GM12878 (cell line): ENCODE measurements around the gene SCGB3A2. TPM values are rescaled to one million over a fixed set of nuclear protein-coding genes. Genes with fewer than 3 reads are reported as not detected.

Source experiments
- ATAC-seq: fragments of 200-7000 bp; cut with Tn5 transposase; 3 replicates; pipeline ENCODE4 v1.9.1; 2020; ENCODE audit warnings: mild to moderate bottlenecking, moderate library complexity
- BruUV-seq: library from RNA; stranded (reverse); fragments of 400-500 nt; replicated peaks from 2 replicates; lab custom pipeline; 2021; lab: Mats Ljungman, UMichigan
- CTCF ChIA-PET: fragments of 300-600 bp; sonication (Branson Sonifier 250); formaldehyde crosslinking; extraction: SDS; loops from one replicate; lab custom pipeline; 2021; ENCODE audit warnings: inconsistent platforms; lab: Yijun Ruan, JAX
- POLR2A ChIA-PET: fragments of 350-600 bp; formaldehyde crosslinking; extraction: SDS; loops from one replicate; lab custom pipeline; 2021; ENCODE audit warnings: inconsistent platforms; lab: Charles Lee
- RAD21 ChIA-PET: fragments of 300-600 bp; sonication (Branson Sonifier 250); formaldehyde crosslinking; loops from one replicate; lab custom pipeline; 2023; ENCODE audit warnings: antibody characterized with exemption; ENCODE audit not compliant: unreplicated experiment; lab: Charles Lee
- SMC1A ChIA-PET: fragments of 300-600 bp; sonication (Branson Sonifier 250); formaldehyde crosslinking; loops from one replicate; lab custom pipeline; 2023; ENCODE audit not compliant: unreplicated experiment, uncharacterized antibody; lab: Charles Lee
- DNase-seq: peaks from one replicate; pipeline ENCODE4 v3.0.0-alpha.2; 2011; ENCODE audit warnings: low read depth, low spot score
- FAIRE-seq: peaks from 3 replicates; lab custom pipeline; 2011; peaks lifted over from hg19 to GRCh38; lab: Jason Lieb, UNC
- H2AFZ ChIP-seq: 2 replicates; pipeline ENCODE4 v1.6.0; 2011; ENCODE audit warnings: low read depth, low read length, control low read depth; ENCODE audit not compliant: control insufficient read depth
- H3K27ac ChIP-seq: 2 replicates; pipeline ENCODE4 v1.5.1; 2011; ENCODE audit warnings: control low read depth; ENCODE audit not compliant: control insufficient read depth, insufficient read depth
- H3K27me3 ChIP-seq, 2 experiments: replicated peaks in 1 of 2; 2 replicates each; pipeline versions ENCODE4 v1.6.0 to v1.6.1; 2011; ENCODE audit warnings: low read length in 1 of 2; ENCODE audit not compliant: control insufficient read depth in 2 of 2, insufficient read depth in 2 of 2
- H3K36me3 ChIP-seq, 2 experiments: 2 replicates each; pipeline ENCODE4 v1.5.1; 2011; ENCODE audit warnings: low read length in 1 of 2; ENCODE audit not compliant: control insufficient read depth in 2 of 2, insufficient read depth in 2 of 2
- H3K4me1 ChIP-seq: 2 replicates; pipeline ENCODE4 v1.6.1; 2011; ENCODE audit warnings: mild to moderate bottlenecking, low read length, moderate library complexity, mixed read lengths; ENCODE audit not compliant: control insufficient read depth, insufficient read depth
- H3K4me2 ChIP-seq: 2 replicates; pipeline ENCODE4 v1.6.0; 2011; ENCODE audit warnings: control low read depth; ENCODE audit not compliant: control insufficient read depth, insufficient read depth
- H3K4me3 ChIP-seq: fragments of 200-600 bp; sonication (generic); 2 replicates; pipeline ENCODE4 v1.5.1; 2016
- H3K79me2 ChIP-seq: 2 replicates; pipeline ENCODE4 v1.6.0; 2011; ENCODE audit warnings: low read length; ENCODE audit not compliant: control insufficient read depth, insufficient read depth
- H3K9ac ChIP-seq: 2 replicates; pipeline ENCODE4 v1.8.0; 2011; ENCODE audit warnings: low read length, control low read depth, mixed read lengths; ENCODE audit not compliant: control insufficient read depth, insufficient read depth
- H3K9me3 ChIP-seq: replicated peaks from 3 replicates; pipeline ENCODE4 v1.5.1; 2011; ENCODE audit warnings: mild to moderate bottlenecking, low read length; ENCODE audit not compliant: control insufficient read depth, insufficient read depth
- H4K20me1 ChIP-seq: 2 replicates; pipeline ENCODE4 v1.6.0; 2011; ENCODE audit not compliant: control insufficient read depth, insufficient read depth
- BACH1 ChIP-seq: fragments of 450-650 bp; IDR thresholded peaks from 2 replicates; pipeline ENCODE4 v1.6.1; 2017; ENCODE audit warnings: mild to moderate bottlenecking, borderline replicate concordance
- CREB1 ChIP-seq: IDR thresholded peaks from 2 replicates; pipeline ENCODE4 v1.6.1; 2012; ENCODE audit warnings: low read depth, mild to moderate bottlenecking, inconsistent platforms
- EP300 ChIP-seq, 2 experiments: fragments of 150-350 bp in 1 of 2; IDR thresholded peaks; 2 replicates each; pipeline ENCODE4 v1.6.1; 2011 to 2012; ENCODE audit warnings: low read depth in 2 of 2, low read length in 2 of 2, borderline replicate concordance in 1 of 2, improper control_type of control experiment in 1 of 2, inconsistent platforms in 1 of 2; ENCODE audit not compliant: control insufficient read depth in 1 of 2
- ESRRA ChIP-seq: IDR thresholded peaks from 2 replicates; pipeline ENCODE4 v1.6.1; 2012; ENCODE audit warnings: mild to moderate bottlenecking, low read length, improper control_type of control experiment
- ETV6 ChIP-seq, 2 experiments: fragments of 450-650 bp in 1 of 2; IDR thresholded peaks in 1 of 2; conservative IDR thresholded peaks in 1 of 2; 2 replicates each; pipeline ENCODE4 v1.6.1; 2014; ENCODE audit warnings: antibody characterized with exemption in 1 of 2, borderline replicate concordance in 1 of 2, low read depth in 1 of 2, mild to moderate bottlenecking in 1 of 2, moderate library complexity in 1 of 2
- IKZF2 ChIP-seq, 2 experiments: fragments of 450-650 bp; IDR thresholded peaks; 2 replicates each; pipeline ENCODE4 v1.6.1; 2017; ENCODE audit warnings: mild to moderate bottlenecking in 2 of 2, moderate library complexity in 2 of 2
- MYC ChIP-seq: IDR thresholded peaks from 2 replicates; pipeline ENCODE4 v1.6.1; 2011; ENCODE audit warnings: mild to moderate bottlenecking, low read length, moderate library complexity, inconsistent platforms; ENCODE audit not compliant: insufficient read depth, insufficient replicate concordance, insufficient read length, severe bottlenecking
- NR2C1 ChIP-seq: fragments of 450-650 bp; IDR thresholded peaks from 2 replicates; pipeline ENCODE4 v1.6.1; 2017; ENCODE audit warnings: antibody characterized with exemption, mild to moderate bottlenecking, moderate library complexity
- PML ChIP-seq: IDR thresholded peaks from 2 replicates; pipeline ENCODE4 v1.6.1; 2012; ENCODE audit warnings: low read length, inconsistent platforms
- RAD21 ChIP-seq: IDR thresholded peaks from 2 replicates; pipeline ENCODE4 v1.6.1; 2011; ENCODE audit warnings: mild to moderate bottlenecking, low read depth, low read length, moderate library complexity; ENCODE audit not compliant: insufficient read depth
- RB1 ChIP-seq: fragments of 450-650 bp; formaldehyde crosslinking; IDR thresholded peaks from 2 replicates; pipeline ENCODE4 v1.6.1; 2017; ENCODE audit warnings: mild to moderate bottlenecking, borderline replicate concordance
- RBBP5 ChIP-seq: fragments of 200-600 bp; sonication (generic); conservative IDR thresholded peaks from 2 replicates; pipeline ENCODE4 v1.6.1; 2016
- RELA ChIP-seq: fragments of 450-650 bp; IDR thresholded peaks from 2 replicates; pipeline ENCODE4 v1.8.0; 2014; ENCODE audit warnings: borderline replicate concordance; ENCODE audit not compliant: partially characterized antibody
- RFX5 ChIP-seq: IDR thresholded peaks from 2 replicates; pipeline ENCODE4 v1.6.1; 2011; ENCODE audit warnings: low read depth, low read length, improper control_type of control experiment
- WRNIP1 ChIP-seq: IDR thresholded peaks from 2 replicates; pipeline ENCODE4 v1.6.1; 2011; ENCODE audit warnings: low read depth, low read length, improper control_type of control experiment, borderline replicate concordance
- ZNF207 ChIP-seq: fragments of 450-650 bp; IDR thresholded peaks from 2 replicates; pipeline ENCODE4 v1.6.1; 2014; ENCODE audit warnings: antibody characterized with exemption, mild to moderate bottlenecking, borderline replicate concordance
- ZNF384 ChIP-seq: IDR thresholded peaks from 2 replicates; pipeline ENCODE4 v1.6.1; 2012; ENCODE audit warnings: low read depth, mild to moderate bottlenecking, low read length, improper control_type of control experiment, borderline replicate concordance
- WGBS: methylation state at CpG from one replicate; pipeline ENCODE4 v1.1.6; 2016; ENCODE audit warnings: low lambda C conversion rate; ENCODE audit not compliant: insufficient replicate concordance, insufficient coverage; ENCODE audit errors: missing lambda C conversion rate; 5-methylcytosine and 5-hydroxymethylcytosine counted together
- in situ Hi-C: fragments of 300-500 bp; cut with MboI; formaldehyde crosslinking; loops from 9 replicates; pipeline ENCODE4 v1.14.3; 2018; ENCODE audit warnings: mixed read lengths
- intact Hi-C: fragments of 100-400 bp; cut with micrococcal nuclease; formaldehyde crosslinking; loops from one replicate; pipeline ENCODE4 v1.14.2; 2022; ENCODE audit not compliant: unreplicated experiment
- polyA plus RNA-seq, 11 experiments: library from polyadenylated mRNA; depleted of rRNA in 4 of 11; unstranded in 6 of 11; stranded (reverse) in 5 of 11; fragments of >200 nt; fragmentation: Nextera tagmentation in 4 of 11; fragmentation: Illumina TruSeq in 1 of 11; extraction: Ambion mirVana in 4 of 11; extraction: Trizol in 1 of 11; gene quantifications; 1 replicate in 1 of 11; 2 replicates in 10 of 11; pipeline versions ENCODE4 v1.2.1 to v1.2.3, GENCODE V29; 2011 to 2016; ENCODE audit warnings: inconsistent platforms in 2 of 11, missing spikeins in 2 of 11, low read depth in 1 of 11
- total RNA-seq, 4 experiments: library from RNA; depleted of rRNA in 3 of 4; stranded (reverse); fragments of >200 nt in 3 of 4; fragmentation: Illumina TruSeq in 1 of 4; extraction: Trizol in 1 of 4; gene quantifications; 2 replicates each; pipeline versions ENCODE4 v1.2.1 to v1.2.3, GENCODE V29; 2013 to 2021
- TF ChIP-seq, protein P1 (sequence below): fragments of 450-650 bp; IDR thresholded peaks from 2 replicates; pipeline ENCODE4 v1.6.1; 2014; ENCODE audit warnings: mild to moderate bottlenecking
- TF ChIP-seq, protein P2 (sequence below), 3 experiments: IDR thresholded peaks in 2 of 3; conservative IDR thresholded peaks in 1 of 3; 2 replicates each; pipeline ENCODE4 v1.5.1; 2011; ENCODE audit warnings: low read depth in 3 of 3, low read length in 3 of 3, mild to moderate bottlenecking in 3 of 3, control low read depth in 2 of 3, moderate library complexity in 2 of 3, inconsistent platforms in 1 of 3, mixed read lengths in 1 of 3; ENCODE audit not compliant: control insufficient read depth in 2 of 3, insufficient read depth in 1 of 3; ENCODE audit errors: extremely low read depth in 1 of 3

The SCGB3A2 gene
- total and polyA plus RNA-seq, 10 of the 15 experiments (the other 5 are each of a cell fraction or from before 2014, with no cell fraction given) = 0.24 TPM; not detected in 9

DNA sequence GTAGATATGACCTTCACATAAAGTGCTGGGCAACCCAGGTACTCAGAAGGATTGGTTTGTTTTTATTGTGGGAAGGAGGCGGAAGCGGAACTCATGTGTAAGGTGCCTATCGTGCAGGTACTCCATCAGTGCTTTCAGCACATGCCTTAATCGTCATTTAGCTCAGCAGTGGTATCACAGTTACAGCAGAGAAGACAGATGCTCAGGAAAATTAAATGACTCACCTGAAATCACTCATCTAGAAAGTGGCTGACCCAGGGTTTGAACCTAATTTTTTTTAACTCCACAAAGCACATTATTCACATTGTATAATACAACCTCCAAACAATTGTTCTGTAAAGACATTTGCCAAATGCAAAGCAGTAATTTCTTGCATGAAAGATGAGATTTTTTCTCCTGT is 25.6 kb downstream of the SCGB3A2 start:
- no peaks in the 10 kb centered on the region for H3K9me3 ChIP-seq
- no peaks in the 10 kb centered on the region for H3K4me1 ChIP-seq
- ChIA-PET SMC1A (no interaction called here), CTCF (no interaction called here)
- FAIRE-seq (no peak), ATAC-seq (no peak), DNase-seq (no peak)
- H4K20me1 ChIP-seq = no peaks in the 10 kb centered on the region
- no peak overlapping the region for H3K9ac ChIP-seq
- H3K36me3 ChIP-seq = no peaks in the 10 kb centered on the region
- intact Hi-C loops (no loop called here), in situ Hi-C loops (no loop called here)
- H3K79me2 ChIP-seq = no peaks in the 10 kb centered on the region
- H3K4me3 ChIP-seq = no peak overlapping the region
- no peak overlapping the region for H3K4me2 ChIP-seq
- no peaks in the 10 kb centered on the region; a peak in 1 of 4 replicates for H3K27me3 ChIP-seq
- no peak for TF ChIP-seq CREB1
- TF ChIP-seq, protein P1, sequence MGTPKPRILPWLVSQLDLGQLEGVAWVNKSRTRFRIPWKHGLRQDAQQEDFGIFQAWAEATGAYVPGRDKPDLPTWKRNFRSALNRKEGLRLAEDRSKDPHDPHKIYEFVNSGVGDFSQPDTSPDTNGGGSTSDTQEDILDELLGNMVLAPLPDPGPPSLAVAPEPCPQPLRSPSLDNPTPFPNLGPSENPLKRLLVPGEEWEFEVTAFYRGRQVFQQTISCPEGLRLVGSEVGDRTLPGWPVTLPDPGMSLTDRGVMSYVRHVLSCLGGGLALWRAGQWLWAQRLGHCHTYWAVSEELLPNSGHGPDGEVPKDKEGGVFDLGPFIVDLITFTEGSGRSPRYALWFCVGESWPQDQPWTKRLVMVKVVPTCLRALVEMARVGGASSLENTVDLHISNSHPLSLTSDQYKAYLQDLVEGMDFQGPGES = no peak
- TF ChIP-seq NR2C1 = no peak
- no peak for TF ChIP-seq RBBP5
- no peak for TF ChIP-seq ZNF207
- no peak for TF ChIP-seq PML
- TF ChIP-seq MYC = no peak
- no peak for TF ChIP-seq RAD21
- TF ChIP-seq WRNIP1 = no peak
- TF ChIP-seq RELA = no peak
- TF ChIP-seq RFX5 = no peak
- no peak for TF ChIP-seq IKZF2 (IDR thresholded peaks at IDR 0.05)
- no peak for TF ChIP-seq ESRRA
- TF ChIP-seq ETV6 (conservative IDR thresholded peaks at IDR 0.05 in 1 of 2, IDR thresholded peaks at IDR 0.05 in 1 of 2; ENCODE audit: borderline replicate concordance in 1 of 2, low read depth in 1 of 2) = no peak
- no peak for TF ChIP-seq BACH1
- no peak for TF ChIP-seq ZNF384
- TF ChIP-seq RB1 = no peak
- TF ChIP-seq, protein P2, sequence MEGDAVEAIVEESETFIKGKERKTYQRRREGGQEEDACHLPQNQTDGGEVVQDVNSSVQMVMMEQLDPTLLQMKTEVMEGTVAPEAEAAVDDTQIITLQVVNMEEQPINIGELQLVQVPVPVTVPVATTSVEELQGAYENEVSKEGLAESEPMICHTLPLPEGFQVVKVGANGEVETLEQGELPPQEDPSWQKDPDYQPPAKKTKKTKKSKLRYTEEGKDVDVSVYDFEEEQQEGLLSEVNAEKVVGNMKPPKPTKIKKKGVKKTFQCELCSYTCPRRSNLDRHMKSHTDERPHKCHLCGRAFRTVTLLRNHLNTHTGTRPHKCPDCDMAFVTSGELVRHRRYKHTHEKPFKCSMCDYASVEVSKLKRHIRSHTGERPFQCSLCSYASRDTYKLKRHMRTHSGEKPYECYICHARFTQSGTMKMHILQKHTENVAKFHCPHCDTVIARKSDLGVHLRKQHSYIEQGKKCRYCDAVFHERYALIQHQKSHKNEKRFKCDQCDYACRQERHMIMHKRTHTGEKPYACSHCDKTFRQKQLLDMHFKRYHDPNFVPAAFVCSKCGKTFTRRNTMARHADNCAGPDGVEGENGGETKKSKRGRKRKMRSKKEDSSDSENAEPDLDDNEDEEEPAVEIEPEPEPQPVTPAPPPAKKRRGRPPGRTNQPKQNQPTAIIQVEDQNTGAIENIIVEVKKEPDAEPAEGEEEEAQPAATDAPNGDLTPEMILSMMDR (IDR thresholded peaks at IDR 0.05 in 2 of 3, conservative IDR thresholded peaks at IDR 0.05 in 1 of 3; ENCODE audit: control insufficient read depth in 2 of 3, extremely low read depth in 1 of 3, insufficient read depth in 1 of 3, low read depth in 3 of 3, low read length in 3 of 3) = no peak
- no peak for TF ChIP-seq EP300 (IDR thresholded peaks at IDR 0.05; ENCODE audit: borderline replicate concordance in 1 of 2, control insufficient read depth in 1 of 2, low read depth in 2 of 2, low read length in 2 of 2)
- TF ChIP-seq, all 136 proteins: peak for 0
- ChIA-PET RAD21 (no interaction called here), POLR2A (no interaction called here)
- Histone ChIP-seq H3K27ac (no peak overlapping the region), H2AFZ (no peak overlapping the region)
- WGBS = 39% methylated on average over 4 of the region's 4 CpGs
- BruUV-seq = no TSS peak
